HG02981 (cell line): ENCODE measurements around the gene GON4L.
"Not testable (repeated sequence)": the region's sequence is repeated elsewhere in the genome, so short reads cannot be mapped to it uniquely, and the experiment has no call there.

Source experiments
- ATAC-seq: cut with Tn5 transposase; IDR thresholded peaks from one replicate; pipeline ENCODE4 v1.9.1; 2021; ENCODE audit warnings: mild to moderate bottlenecking, moderate library complexity; ENCODE audit not compliant: unreplicated experiment

GON4L gene

GRCh38 chr1:155856975-155857930 is at the start of gene GON4L:
Gene GON4L (minus strand): TSS chr1:155857214. CDS start chr1:155853780, 3,434 bp downstream.
- peak; percentile 44 for ATAC-seq

- ATAC-seq, result no peak
Measured at GRCh38 chr1:155904261-155904660, 47.2 kb upstream of the GON4L start.

GRCh38 chr1:155900161-155900560 is 43.1 kb upstream of the GON4L start:
- ATAC-seq, result no peak

- no peak for ATAC-seq
Measured at GRCh38 chr1:155899683-155900082, 42.7 kb upstream of the GON4L start.

- no peak for ATAC-seq
Measured at GRCh38 chr1:155898888-155899287, 41.9 kb upstream of the GON4L start.

GRCh38 chr1:155897746-155898145 is 40.7 kb upstream of the GON4L start:
- no peak for ATAC-seq

GRCh38 chr1:155896476-155896875 is 39.5 kb upstream of the GON4L start:
- not testable (repeated sequence) for ATAC-seq

- ATAC-seq, result not testable (repeated sequence)
Measured at GRCh38 chr1:155895617-155896016, 38.6 kb upstream of the GON4L start.

- no peak for ATAC-seq
Measured at GRCh38 chr1:155893389-155894142, 36.6 kb upstream of the GON4L start.

GRCh38 chr1:155892796-155893195 is 35.8 kb upstream of the GON4L start:
- no peak for ATAC-seq

GRCh38 chr1:155890251-155890650 is 33.2 kb upstream of the GON4L start:
- no peak for ATAC-seq

- no peak for ATAC-seq
Measured at GRCh38 chr1:155889566-155889965, 32.6 kb upstream of the GON4L start.

GRCh38 chr1:155888481-155888880 is 31.5 kb upstream of the GON4L start:
- no peak for ATAC-seq

- no peak for ATAC-seq
Measured at GRCh38 chr1:155884982-155885381, 28.0 kb upstream of the GON4L start.

- ATAC-seq, result no peak
Measured at GRCh38 chr1:155884031-155884960, 27.3 kb upstream of the GON4L start.

GRCh38 chr1:155882766-155883165 is 25.8 kb upstream of the GON4L start:
- no peak for ATAC-seq

GRCh38 chr1:155882235-155882634 is 25.2 kb upstream of the GON4L start:
- no peak for ATAC-seq

- no peak for ATAC-seq
Measured at GRCh38 chr1:155880950-155881349, 23.9 kb upstream of the GON4L start.

GRCh38 chr1:155880251-155880650 is 23.2 kb upstream of the GON4L start:
- no peak for ATAC-seq

GRCh38 chr1:155877945-155878344 is 20.9 kb upstream of the GON4L start:
- ATAC-seq, result no peak

GRCh38 chr1:155873860-155874259 is 16.8 kb upstream of the GON4L start:
- ATAC-seq, result no peak
